GM18519 (cell line): ENCODE measurements around the gene BRWD1.
"Not testable (repeated sequence)": the region's sequence is repeated elsewhere in the genome, so short reads cannot be mapped to it uniquely, and the experiment has no call there.

Experiments used
- ATAC-seq: cut with Tn5 transposase; IDR thresholded peaks from one replicate; pipeline ENCODE4 v1.9.1; 2021; ENCODE audit warnings: mild to moderate bottlenecking, moderate library complexity; ENCODE audit not compliant: unreplicated experiment, low FRiP score

The BRWD1 gene

GRCh38 chr21:39180429-39181019 lies 132.9 kb downstream of the BRWD1 start:
- ATAC-seq: no peak

GRCh38 chr21:39178421-39178820 lies 135.0 kb downstream of the BRWD1 start:
- no peak for ATAC-seq

DNA sequence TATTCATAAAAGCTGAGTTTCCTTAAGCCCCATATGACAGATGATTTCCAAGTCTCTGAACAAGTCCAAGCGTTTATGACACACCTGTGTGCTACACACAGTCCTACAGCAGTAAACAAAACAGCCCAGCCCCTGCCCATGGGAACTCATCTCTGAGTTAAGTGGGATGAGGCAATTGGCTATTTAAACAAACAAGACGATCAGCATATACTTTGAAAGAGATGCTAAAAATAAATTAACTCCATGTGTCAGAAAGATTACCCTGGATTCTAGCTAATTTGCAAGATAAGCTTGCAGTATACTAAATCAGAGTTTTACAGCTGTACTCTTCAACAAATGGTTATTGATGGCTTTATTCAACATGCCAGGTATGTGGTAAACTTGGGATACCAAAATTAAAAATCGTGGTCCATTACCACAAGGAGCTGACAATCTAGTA lies 137.1 kb downstream of the BRWD1 start:
- ATAC-seq: no peak

DNA sequence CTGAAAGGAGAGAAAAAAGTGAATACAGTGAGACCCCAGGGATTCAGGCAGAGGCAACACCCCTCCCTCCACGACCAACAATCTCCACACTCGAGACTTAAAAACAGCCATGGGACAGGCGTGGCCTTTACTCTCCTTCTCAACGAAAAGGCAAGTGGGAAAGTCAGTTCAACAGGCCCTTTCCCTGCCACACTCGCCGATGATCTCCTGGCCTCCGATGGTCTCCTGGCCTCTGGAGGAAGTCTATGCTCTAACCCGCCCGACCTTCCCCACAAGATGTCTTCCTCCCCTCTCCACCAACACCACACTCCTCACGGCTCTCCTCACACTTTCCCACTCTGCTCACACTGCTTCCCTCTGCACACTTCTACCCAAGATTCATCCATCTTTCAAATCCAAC lies 137.8 kb downstream of the BRWD1 start:
- no peak for ATAC-seq

DNA sequence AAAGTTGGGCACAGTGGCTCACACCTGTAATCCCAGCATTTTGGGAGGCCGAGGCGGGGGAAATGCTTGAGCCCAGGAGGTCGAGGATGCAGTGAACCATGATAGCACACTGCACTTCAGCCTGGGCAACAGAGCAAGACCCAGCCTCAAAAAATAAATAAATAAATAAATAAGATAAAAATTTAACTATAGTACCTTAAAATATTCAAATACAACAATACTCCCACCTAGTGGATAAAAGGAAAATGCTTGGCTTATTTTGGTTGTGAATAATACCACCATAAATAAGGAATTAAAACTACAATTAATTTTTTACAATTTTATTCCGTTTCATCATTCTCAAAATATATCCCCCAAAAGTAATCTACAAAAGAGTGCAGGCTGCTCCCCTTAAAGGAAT lies 138.3 kb downstream of the BRWD1 start:
- ATAC-seq: no peak

DNA sequence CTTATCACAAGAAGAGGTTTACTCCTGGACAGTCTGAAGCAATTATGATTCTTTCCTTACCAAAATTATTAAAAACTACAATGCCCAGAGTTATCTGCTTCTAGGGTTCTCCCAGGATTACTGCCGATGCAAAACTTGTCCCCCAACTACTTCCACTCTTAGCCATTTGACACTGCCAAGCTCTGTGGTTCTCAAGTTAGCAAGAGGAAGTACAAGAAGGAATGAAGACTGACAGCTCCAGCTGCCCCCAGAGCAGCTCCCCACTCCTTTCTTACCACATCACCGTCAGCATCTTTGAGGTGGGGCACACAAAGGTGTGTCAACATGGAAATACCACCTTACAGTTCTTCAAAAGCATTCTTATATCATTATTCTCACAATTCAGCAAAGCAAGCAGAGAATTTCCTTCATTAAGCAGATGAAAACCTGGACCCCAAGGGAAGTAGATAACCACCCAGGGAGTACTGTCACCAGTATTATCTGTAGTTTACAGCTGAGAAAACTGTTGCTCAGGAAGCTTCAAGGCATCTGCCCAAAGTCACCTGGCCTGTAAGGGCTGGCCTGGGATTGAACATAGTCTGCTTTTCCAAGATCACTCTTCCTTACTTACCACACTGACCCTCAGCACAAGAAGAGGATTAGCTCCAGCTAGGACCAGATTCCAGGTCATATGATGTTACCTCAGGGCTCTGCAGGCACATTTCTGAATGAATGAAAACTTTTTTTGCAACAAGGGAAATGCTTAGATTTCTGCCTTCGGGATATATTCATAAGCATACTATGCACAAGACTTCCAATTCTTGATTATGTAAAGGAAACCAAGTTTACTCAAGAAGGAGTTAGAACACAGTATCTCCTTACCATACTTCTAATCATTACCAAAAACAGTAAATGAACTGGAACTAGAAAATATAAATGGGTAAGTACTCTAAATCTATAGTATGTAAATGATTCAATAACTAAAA lies 139.4 kb downstream of the BRWD1 start:
- no peak for ATAC-seq

DNA sequence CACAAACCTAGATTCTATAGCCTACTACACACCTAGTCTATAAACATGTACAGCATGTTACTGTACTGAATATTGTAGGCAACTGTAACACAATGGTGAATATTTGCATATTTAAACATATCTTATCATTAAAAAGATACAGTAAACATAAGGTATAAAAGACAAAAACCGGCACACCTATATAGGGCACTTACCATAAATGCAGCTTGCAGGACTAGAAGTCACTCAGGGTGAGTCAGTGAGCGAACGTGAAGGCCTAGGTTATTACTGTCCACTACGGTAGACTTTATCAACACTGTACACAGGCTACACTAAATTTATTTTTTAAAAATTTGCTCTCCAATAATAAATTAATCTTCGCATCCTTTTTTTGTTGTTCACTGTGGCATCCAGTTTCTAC lies 143.5 kb downstream of the BRWD1 start:
- ATAC-seq: no peak

GRCh38 chr21:39168800-39169199 lies 144.6 kb downstream of the BRWD1 start:
- no peak for ATAC-seq

- ATAC-seq: no peak
These were observed 148.9 kb downstream of the BRWD1 start for GRCh38 chr21:39164523-39164922.

DNA sequence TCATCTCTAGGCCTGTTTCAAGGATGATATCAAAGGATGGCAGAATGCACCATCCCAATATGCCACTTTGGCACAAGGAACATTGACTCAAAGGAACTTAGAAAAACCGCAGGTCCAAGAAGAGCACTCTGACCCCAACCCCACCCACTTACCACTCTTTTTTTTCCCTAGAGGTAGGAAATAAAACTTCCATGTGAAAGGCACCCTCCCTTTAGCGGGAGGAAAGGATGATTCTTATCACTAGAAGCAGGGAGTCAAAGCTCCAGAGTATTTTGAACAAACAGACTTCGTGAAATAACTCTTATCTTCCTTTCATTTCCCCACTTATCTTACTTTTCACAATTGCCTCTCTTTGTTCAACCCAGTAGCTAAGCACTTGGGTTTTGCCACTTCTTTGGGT lies 152.4 kb downstream of the BRWD1 start:
- ATAC-seq: no peak

GRCh38 chr21:39159342-39160063 lies 153.9 kb downstream of the BRWD1 start:
- ATAC-seq: no peak

- ATAC-seq: not testable (repeated sequence)
These were observed 156.2 kb downstream of the BRWD1 start for GRCh38 chr21:39157241-39157640.

DNA sequence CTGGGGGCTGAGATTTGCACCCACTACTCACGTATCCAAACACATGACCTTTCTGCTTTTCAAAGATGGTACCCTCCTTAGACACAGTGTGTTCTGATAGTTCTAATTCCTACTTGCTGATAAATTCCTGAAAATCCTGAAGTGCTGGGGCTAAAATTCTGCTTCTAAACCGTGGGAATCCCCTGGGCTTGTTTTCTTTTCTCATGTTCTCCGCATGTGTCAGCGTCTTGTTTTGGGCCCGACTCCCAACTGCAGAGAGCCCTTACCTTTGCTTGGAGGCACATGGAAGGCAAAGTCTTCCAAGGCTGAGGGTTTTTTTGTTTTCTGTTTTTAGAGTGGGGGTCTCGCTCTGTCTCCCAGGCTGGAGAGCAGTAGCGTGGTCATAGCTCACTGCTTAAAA lies 157.4 kb downstream of the BRWD1 start:
- ATAC-seq: no peak

DNA sequence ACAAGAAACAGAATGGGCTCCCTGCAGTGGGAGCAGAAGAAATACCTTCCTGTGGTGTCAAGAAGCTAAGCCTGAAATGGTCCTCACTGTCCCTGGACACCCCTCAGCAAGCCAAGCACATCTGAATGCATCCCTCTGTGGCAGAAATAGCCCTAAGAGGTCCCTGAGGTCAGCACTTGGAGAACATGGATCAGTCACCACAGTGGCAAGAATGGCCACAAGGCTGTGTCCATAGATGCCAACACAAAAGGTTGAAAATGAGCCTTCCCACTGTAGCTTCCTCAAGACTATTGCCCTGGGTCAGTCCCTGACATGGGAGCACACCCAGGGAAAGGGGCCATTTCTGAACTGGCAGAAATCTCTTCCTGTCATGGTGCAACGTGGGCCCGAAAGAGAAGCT lies 157.9 kb downstream of the BRWD1 start:
- no peak for ATAC-seq

GRCh38 chr21:39153842-39154241 lies 159.6 kb downstream of the BRWD1 start:
- ATAC-seq: no peak

DNA sequence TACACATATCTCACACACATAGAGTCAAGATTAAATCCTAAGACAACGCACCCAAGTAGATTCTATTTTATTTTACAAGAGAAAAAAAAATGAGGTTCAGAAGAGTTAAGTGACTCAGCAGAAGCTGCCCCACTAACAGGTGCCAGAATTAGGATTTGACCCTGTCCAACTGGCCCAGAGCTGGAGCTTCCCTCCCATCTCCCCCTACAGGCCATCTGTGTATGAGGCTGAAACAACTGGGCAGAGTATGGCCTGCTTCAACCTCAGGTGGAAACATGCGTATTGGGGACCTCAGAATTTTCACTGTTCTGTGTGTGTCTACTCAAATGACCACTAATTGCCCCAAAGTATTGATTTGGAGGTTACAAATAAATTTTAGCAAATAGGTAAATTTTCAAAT lies 160.1 kb downstream of the BRWD1 start:
- ATAC-seq: no peak

GRCh38 chr21:39152271-39152670 lies 161.2 kb downstream of the BRWD1 start:
- no peak for ATAC-seq

GRCh38 chr21:39150877-39151276 lies 162.6 kb downstream of the BRWD1 start:
- no peak for ATAC-seq

- ATAC-seq: no peak
These were observed 163.1 kb downstream of the BRWD1 start for GRCh38 chr21:39150316-39150715.

DNA sequence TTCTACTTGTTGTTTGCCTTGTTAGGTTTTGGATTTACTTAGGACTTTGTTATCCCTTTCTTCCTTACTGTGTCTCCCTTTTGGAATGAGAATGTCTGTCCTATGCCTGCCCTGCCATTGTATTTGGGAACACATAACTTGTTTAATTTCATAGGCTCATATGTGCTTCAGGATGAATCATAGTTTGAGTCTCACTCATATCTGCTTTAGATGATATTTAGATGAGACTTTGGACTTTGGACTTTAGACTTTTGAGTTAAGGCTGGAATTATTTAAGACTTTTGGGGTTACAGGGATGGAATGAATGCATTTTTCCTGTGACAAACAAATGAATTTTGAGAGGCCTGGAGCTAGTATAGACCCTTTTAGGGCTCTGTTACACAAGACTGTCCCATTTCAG lies 163.6 kb downstream of the BRWD1 start:
- ATAC-seq: no peak

DNA sequence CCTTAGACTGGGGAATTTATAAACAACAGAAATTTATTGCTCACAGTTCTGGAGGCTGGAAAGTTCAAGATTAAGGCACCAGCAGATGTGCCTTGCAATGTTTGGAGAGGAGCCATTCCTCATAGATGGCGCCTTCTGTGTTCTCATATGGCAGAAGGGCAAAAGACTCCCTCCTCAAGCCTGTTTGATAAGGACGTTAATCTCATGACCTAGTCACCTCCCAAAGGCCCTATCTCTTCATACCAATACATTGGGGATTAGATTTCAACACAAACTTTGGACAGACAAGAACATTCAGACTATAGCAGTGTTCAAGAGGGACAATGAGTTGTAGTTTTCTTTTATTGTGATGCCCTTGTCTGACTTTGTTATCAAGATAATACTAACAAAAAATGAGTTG lies 164.5 kb downstream of the BRWD1 start:
- no peak for ATAC-seq
